Thymus (tissue), 11 donors: Measurements from ENCODE around the gene TMEM81. TPM values are rescaled to one million over a fixed set of nuclear protein-coding genes. Genes with fewer than 3 reads are reported as not detected.

Source experiments
- DNase-seq, 9 donors: peaks; one replicate each; pipeline ENCODE4 v3.0.0-alpha.2; 2013; ENCODE audit warnings: low spot score in 9 of 9, low read depth in 6 of 9, missing footprints in 1 of 9
- H3K27ac ChIP-seq, 2 donors: one replicate each; pipeline ENCODE4 v1.5.1; 2013; ENCODE audit warnings: control low read depth in 1 of 2, low read depth in 1 of 2, low read length in 1 of 2, mild to moderate bottlenecking in 1 of 2, moderate library complexity in 1 of 2
- H3K27me3 ChIP-seq, 2 donors: one replicate each; pipeline ENCODE4 v1.5.1; 2013; ENCODE audit warnings: low read length in 1 of 2; ENCODE audit not compliant: control insufficient read depth in 2 of 2, insufficient read depth in 1 of 2
- H3K36me3 ChIP-seq, 2 donors: one replicate each; pipeline ENCODE4 v1.5.1; 2013; ENCODE audit warnings: low read length in 1 of 2, mild to moderate bottlenecking in 1 of 2, moderate library complexity in 1 of 2; ENCODE audit not compliant: control insufficient read depth in 2 of 2, insufficient read depth in 2 of 2
- H3K4me1 ChIP-seq, 2 donors: one replicate each; pipeline ENCODE4 v1.5.1; 2013; ENCODE audit warnings: low read length in 2 of 2; ENCODE audit not compliant: control insufficient read depth in 2 of 2, insufficient read depth in 2 of 2
- H3K4me3 ChIP-seq, 2 donors: one replicate each; pipeline ENCODE4 v1.5.1; 2013; ENCODE audit warnings: low read length in 2 of 2, control low read depth in 1 of 2, mild to moderate bottlenecking in 1 of 2
- H3K9me3 ChIP-seq, 2 donors: one replicate each; pipeline ENCODE4 v1.5.1; 2013; ENCODE audit warnings: low read length in 1 of 2, mild to moderate bottlenecking in 1 of 2; ENCODE audit not compliant: control insufficient read depth in 2 of 2, insufficient read depth in 1 of 2
- WGBS: extraction: QIAGEN DNeasy Blood & Tissue Kit; methylation state at CpG from one replicate; pipeline ENCODE4 v1.1.7; 2013; 5-methylcytosine and 5-hydroxymethylcytosine counted together
- polyA plus RNA-seq: library from polyadenylated mRNA; stranded (reverse); fragments of 200-250 nt; gene quantifications from one replicate; pipeline ENCODE4 v1.2.3, GENCODE V29; 2013
- total RNA-seq: library from RNA; stranded (reverse); fragments of 120-200 nt; gene quantifications from one replicate; pipeline ENCODE4 v1.2.4, GENCODE V29; 2013
- donor health status: healthy.

Gene TMEM81
- total and polyA plus RNA-seq, 2 donors = 1.7 to 4.6 TPM

DNA sequence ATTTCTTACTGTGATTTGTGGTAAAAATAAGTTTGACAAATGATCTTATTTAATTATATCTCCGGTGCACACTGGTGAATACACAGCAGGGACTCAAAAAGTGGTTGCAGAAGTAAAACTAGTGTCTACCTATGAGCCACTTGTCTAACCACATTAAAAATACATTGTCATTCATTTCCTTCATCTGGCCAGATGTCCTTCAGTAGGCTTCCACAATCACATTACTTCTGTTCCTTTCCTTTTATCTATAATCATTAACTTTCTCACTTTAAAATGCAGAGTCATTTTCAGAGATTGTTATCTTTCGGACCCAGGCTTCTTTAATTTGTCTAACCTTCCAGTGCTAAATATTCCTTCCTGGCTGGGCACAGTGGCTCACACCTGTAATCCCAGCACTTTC, 34.5 kb upstream of the TMEM81 start:
- Histone ChIP-seq H3K27me3 (no peaks in the 10 kb centered on the region), H3K4me1 (peaks cover 18 to 20% of the 10 kb centered on the region in 2 donors), H3K9me3 (no peaks in the 10 kb centered on the region), H3K27ac (no peak overlapping the region), H3K4me3 (no peak overlapping the region), H3K36me3 (peaks cover 8 to 15% of the 10 kb centered on the region in 2 donors)
- no peak for DNase-seq
- 44% methylated on average over 2 of the region's 2 CpGs for WGBS

DNA sequence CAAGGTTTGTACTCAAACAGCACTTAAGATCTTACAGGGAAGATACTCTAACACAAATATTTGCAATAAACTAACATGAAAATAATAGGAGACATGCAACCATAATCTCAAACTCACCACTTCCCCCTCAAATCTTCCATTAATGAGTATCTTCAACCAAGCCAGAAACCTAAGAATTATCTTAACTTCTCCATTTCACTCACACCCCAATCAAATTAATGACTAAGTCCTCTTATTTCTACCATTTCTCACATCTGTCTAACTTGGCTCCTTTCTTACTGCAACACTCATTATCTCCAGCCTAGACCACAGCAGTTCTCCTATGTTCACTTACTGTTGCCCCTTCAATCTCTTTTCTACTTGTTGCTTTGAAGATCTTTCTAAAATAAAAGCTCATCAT, 27.1 kb upstream of the TMEM81 start:
- no peaks in the 10 kb centered on the region for H3K27me3 ChIP-seq
- H3K9me3 ChIP-seq = no peaks in the 10 kb centered on the region
- peaks cover 27 to 35% of the 10 kb centered on the region in 2 donors for H3K36me3 ChIP-seq
- no peak for DNase-seq
- no peaks in the 10 kb centered on the region for H3K4me1 ChIP-seq
- no peak overlapping the region for H3K4me3 ChIP-seq
- no peak overlapping the region for H3K27ac ChIP-seq

DNA sequence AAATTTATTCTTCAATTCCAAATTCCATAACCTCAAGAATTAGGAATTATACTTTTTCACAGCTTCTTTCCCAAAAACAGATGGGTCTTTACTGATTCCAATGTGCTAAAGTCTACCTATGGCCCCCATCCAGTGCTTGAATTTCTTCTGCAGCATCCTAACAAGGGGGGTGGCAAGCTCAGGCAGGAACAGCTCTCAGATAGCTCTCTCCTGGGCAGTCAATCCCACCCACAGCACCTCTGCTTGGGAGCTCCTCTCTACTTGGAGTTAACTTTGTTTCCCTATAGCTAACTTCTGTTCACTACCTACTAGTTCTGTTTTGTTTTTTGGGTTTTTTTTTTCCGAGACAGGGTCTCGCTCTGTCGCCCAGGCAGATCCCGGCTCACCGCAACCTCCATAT, 25.5 kb upstream of the TMEM81 start:
- no peaks in the 10 kb centered on the region for H3K4me1 ChIP-seq
- H3K27me3 ChIP-seq = no peaks in the 10 kb centered on the region
- no peaks in the 10 kb centered on the region for H3K9me3 ChIP-seq
- WGBS = 80% methylated on average over 5 of the region's 5 CpGs
- H3K36me3 ChIP-seq = peaks cover 34 to 44% of the 10 kb centered on the region in 2 donors
- no peak overlapping the region for H3K4me3 ChIP-seq
- no peak overlapping the region for H3K27ac ChIP-seq
- no peak for DNase-seq

DNA sequence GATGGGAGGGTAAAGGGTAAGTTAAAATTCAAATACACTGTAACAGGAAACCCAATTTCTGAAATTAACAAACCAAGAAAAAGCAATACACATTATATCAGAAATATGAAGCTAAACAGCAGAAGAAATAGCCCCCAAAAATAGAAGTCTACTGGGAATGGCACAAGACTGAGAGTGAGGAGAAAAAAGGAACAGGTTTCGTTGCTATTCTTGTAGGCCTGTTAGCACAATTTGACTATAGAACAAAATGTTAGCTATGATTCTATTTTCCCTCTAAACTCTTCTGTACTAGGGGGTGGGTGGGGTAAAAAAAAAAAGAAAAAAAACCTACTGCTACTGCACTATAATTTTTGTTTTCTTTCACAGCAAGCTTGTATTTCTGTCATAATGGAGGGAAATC, 25.0 kb upstream of the TMEM81 start:
- Histone ChIP-seq H3K27ac (no peak overlapping the region), H3K9me3 (no peaks in the 10 kb centered on the region), H3K4me3 (no peak overlapping the region), H3K27me3 (no peaks in the 10 kb centered on the region), H3K4me1 (no peaks in the 10 kb centered on the region), H3K36me3 (peaks cover 34 to 46% of the 10 kb centered on the region in 2 donors)
- DNase-seq = no peak
- 95% methylated on average over 1 of the region's 1 CpG for WGBS

DNA sequence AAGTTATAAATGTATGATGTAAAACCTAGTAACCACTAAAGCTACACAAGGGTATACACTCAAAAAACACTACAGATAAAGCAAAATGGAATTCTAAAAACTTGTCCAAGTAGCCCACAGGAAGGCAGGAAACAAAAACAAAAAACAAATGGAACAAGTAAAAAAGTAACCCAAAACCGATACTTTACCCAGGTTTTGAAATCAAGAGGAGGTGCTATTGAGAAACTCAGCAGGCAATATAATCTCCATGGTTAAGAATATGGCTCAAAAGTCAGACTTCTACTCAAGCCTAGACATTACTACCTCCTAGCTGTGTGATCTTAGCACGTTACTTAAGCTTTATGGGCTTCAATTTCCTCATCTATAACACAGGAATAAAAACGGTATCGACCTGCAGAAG, 24.2 kb upstream of the TMEM81 start:
- Histone ChIP-seq H3K4me3 (no peak overlapping the region), H3K27me3 (no peaks in the 10 kb centered on the region), H3K36me3 (peaks cover 36 to 48% of the 10 kb centered on the region in 2 donors), H3K27ac (no peak overlapping the region), H3K9me3 (no peaks in the 10 kb centered on the region), H3K4me1 (no peaks in the 10 kb centered on the region)
- DNase-seq = no peak
- 95% methylated on average over 4 of the region's 4 CpGs for WGBS

DNA sequence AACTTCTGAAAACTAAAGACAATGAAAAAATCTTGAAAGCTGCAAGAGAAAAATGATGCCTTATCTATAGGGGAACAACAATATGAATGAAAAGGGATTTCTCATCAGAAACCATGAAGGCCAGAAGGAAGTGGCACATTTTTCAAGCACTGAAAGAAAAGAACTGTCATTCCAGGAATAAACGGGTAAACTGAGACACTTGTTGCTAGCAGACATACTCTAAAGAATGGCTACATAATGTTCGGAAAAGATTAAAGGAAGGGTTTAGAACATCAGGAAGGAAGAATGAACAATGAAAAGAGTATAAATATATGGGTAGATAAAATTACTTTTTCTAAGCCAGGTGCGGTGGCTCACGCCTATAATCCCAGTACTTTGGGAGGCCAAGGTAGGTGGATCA, 23.1 kb upstream of the TMEM81 start:
- DNase-seq = no peak
- H3K4me1 ChIP-seq = no peaks in the 10 kb centered on the region
- H3K9me3 ChIP-seq = no peaks in the 10 kb centered on the region
- no peak overlapping the region for H3K27ac ChIP-seq
- H3K36me3 ChIP-seq = peaks cover 43 to 50% of the 10 kb centered on the region in 2 donors
- WGBS = 97% methylated on average over 4 of the region's 4 CpGs
- no peaks in the 10 kb centered on the region for H3K27me3 ChIP-seq
- no peak overlapping the region for H3K4me3 ChIP-seq

DNA sequence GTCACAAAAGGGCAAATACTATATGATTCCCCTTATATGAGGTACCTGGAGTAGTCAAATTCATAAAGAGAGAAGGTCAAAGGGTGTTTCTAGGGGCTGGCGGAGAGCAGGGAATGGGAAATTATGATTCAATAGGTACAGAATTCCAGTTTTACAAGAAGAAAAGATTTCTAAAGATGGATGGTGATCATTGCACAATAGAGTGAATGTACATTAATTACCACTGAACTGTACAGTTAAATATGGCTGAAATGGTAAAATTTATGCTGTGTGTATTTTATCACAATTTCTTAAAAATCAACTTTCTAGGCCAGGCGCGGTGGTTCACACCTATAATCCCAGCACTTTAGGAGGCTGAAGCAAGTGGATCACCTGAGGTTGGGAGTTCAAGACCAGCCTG, 18.1 kb upstream of the TMEM81 start:
- no peaks in the 10 kb centered on the region for H3K9me3 ChIP-seq
- no peak overlapping the region for H3K27ac ChIP-seq
- no peaks in the 10 kb centered on the region for H3K4me1 ChIP-seq
- no peak for DNase-seq
- H3K36me3 ChIP-seq = peaks cover 55 to 83% of the 10 kb centered on the region in 2 donors
- H3K4me3 ChIP-seq = no peak overlapping the region
- no peaks in the 10 kb centered on the region for H3K27me3 ChIP-seq
- WGBS = 99% methylated on average over 3 of the region's 3 CpGs

DNA sequence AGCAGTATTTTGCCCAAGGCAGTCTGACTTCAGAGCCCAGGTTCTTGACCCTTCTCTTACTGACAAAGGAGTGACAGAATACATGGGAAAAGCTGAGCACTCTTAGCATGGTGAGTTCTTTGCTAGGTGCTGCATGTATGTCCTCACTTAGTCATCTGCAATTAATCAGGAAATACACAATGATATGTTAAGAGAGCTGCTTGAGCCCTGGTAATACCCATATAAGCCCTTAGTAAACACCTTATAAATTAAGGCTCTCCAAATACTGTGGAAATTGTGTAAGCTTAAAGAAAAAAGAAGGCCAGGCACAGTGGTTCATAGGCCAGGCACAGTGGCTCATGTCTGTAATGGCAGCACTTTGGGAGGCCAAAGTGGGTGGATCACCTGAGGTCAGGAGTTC, 14.0 kb upstream of the TMEM81 start:
- Histone ChIP-seq H3K4me3 (no peak overlapping the region), H3K36me3 (peaks cover 65 to 86% of the 10 kb centered on the region in 2 donors), H3K9me3 (no peaks in the 10 kb centered on the region), H3K27me3 (no peaks in the 10 kb centered on the region), H3K4me1 (no peaks in the 10 kb centered on the region), H3K27ac (no peak overlapping the region)
- DNase-seq = no peak

DNA sequence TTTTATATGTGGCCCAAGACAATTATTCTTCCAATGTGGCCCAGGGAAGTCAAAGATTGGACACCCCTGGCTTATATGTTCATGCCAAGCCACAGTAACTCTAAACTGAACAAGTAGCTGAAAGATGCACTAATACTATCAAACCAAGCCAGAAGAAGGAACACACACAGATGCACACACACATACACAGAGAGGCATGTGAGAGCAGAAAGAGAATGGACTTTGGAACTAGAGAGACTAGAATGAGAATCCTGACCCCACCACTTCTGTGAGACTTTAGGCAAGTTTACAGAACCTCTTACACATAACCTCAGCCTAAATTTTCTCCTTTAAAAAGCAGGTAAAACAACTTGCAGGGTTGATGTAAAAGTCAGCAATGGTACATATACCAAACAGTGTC, 11.2 kb upstream of the TMEM81 start:
- Histone ChIP-seq H3K9me3 (no peaks in the 10 kb centered on the region), H3K27ac (no peak overlapping the region), H3K4me3 (no peak overlapping the region), H3K4me1 (no peaks in the 10 kb centered on the region), H3K27me3 (no peaks in the 10 kb centered on the region), H3K36me3 (peaks cover 74 to 83% of the 10 kb centered on the region in 2 donors)
- DNase-seq = no peak
